CD4-positive, alpha-beta T cell (primary cell): ENCODE measurements around the gene LYPD3. TPM values are rescaled to one million over a fixed set of nuclear protein-coding genes. Genes with fewer than 3 reads are reported as not detected.
A peak's percentile ranks its signal among the peaks of the same experiment; 100 is the strongest.

ENCODE experiments used
- ATAC-seq: fragments of 200-7000 bp; cut with Tn5 transposase; one replicate; pipeline ENCODE4 v1.10.0; 2022; ENCODE audit warnings: mild to moderate bottlenecking; ENCODE audit not compliant: poor library complexity
- CTCF ChIA-PET: fragments of 350-600 bp; sonication (Branson Sonifier 250); formaldehyde crosslinking; loops from one replicate; lab custom pipeline; 2021; ENCODE audit warnings: antibody characterized with exemption, inconsistent platforms; lab: Charles Lee
- POLR2A ChIA-PET: fragments of 350-600 bp; sonication (Branson Sonifier 250); formaldehyde crosslinking; loops from one replicate; lab custom pipeline; 2021; ENCODE audit warnings: antibody characterized with exemption, inconsistent platforms; lab: Charles Lee
- DNase-seq, 14 experiments: peaks; one replicate each; pipeline ENCODE4 v3.0.0-alpha.2; 2013 to 2020; ENCODE audit warnings: mixed read lengths in 2 of 14
- H3K27ac ChIP-seq, 2 donors: one replicate each; pipeline versions ENCODE4 v1.5.1 to v1.7.0; 2013; ENCODE audit warnings: low read length in 2 of 2, low read depth in 1 of 2, mild to moderate bottlenecking in 1 of 2
- H3K27me3 ChIP-seq, 2 experiments: 1 replicate in 1 of 2; 2 replicates in 1 of 2; pipeline versions ENCODE4 v1.6.1 to v1.7.0; 2013; ENCODE audit warnings: low read length in 2 of 2, control low read depth in 1 of 2, mild to moderate bottlenecking in 1 of 2, moderate library complexity in 1 of 2; ENCODE audit not compliant: insufficient read depth in 2 of 2, control insufficient read depth in 1 of 2
- H3K36me3 ChIP-seq: one replicate; pipeline ENCODE4 v1.6.1; 2013; ENCODE audit warnings: low read length, control low read depth; ENCODE audit not compliant: insufficient read depth
- H3K4me1 ChIP-seq: one replicate; pipeline ENCODE4 v1.6.1; 2013; ENCODE audit warnings: low read length, control low read depth; ENCODE audit not compliant: insufficient read depth
- H3K4me3 ChIP-seq: one replicate; pipeline ENCODE4 v1.5.1; 2013; ENCODE audit warnings: mild to moderate bottlenecking, low read length, moderate library complexity
- H3K9me3 ChIP-seq, 2 experiments: 1 replicate in 1 of 2; 2 replicates in 1 of 2; pipeline versions ENCODE4 v1.6.1 to v1.7.0; 2013; ENCODE audit warnings: low read length in 2 of 2, mild to moderate bottlenecking in 2 of 2, control low read depth in 1 of 2, moderate library complexity in 1 of 2; ENCODE audit not compliant: control insufficient read depth in 1 of 2, insufficient read depth in 1 of 2
- H3K27ac Mint-ChIP-seq: one replicate; pipeline ENCODE4 v1.8.0; 2020; ENCODE audit warnings: mixed read lengths
- H3K27me3 Mint-ChIP-seq: one replicate; pipeline ENCODE4 v1.8.0; 2021; ENCODE audit warnings: mixed read lengths
- H3K36me3 Mint-ChIP-seq: one replicate; pipeline ENCODE4 v1.8.0; 2021; ENCODE audit warnings: low read depth, mixed read lengths
- H3K4me1 Mint-ChIP-seq: one replicate; pipeline ENCODE4 v1.8.0; 2021; ENCODE audit warnings: low read depth, mixed read lengths
- H3K4me3 Mint-ChIP-seq: one replicate; pipeline ENCODE4 v1.8.0; 2020; ENCODE audit warnings: mild to moderate bottlenecking, mixed read lengths
- H3K9me3 Mint-ChIP-seq: one replicate; pipeline ENCODE4 v1.8.0; 2020; ENCODE audit warnings: mixed read lengths
- CTCF ChIP-seq: fragments of 200-600 bp; IDR thresholded peaks from one replicate; pipeline ENCODE4 v1.8.0; 2022; ENCODE audit warnings: antibody characterized with exemption, mild to moderate bottlenecking
- intact Hi-C, 2 experiments: fragments of 100-400 bp; cut with DNase I in 1 of 2; cut with micrococcal nuclease in 1 of 2; formaldehyde crosslinking; loops; one replicate each; pipeline versions ENCODE4 v1.15.1 to v1.9.0; 2023 to 2025; cut with DNase I, micrococcal nuclease
- total RNA-seq, 174 experiments: library from RNA in 2 of 174; stranded (reverse) in 2 of 174; gene quantifications; one replicate each; pipeline ENCODE4 v1.2.3 and lab custom pipeline; 2021 to 2026

Gene LYPD3
- total RNA-seq, 2 experiments from 2014 or later, result 35.6 to 37.3 TPM

- Mint-ChIP-seq H3K27me3 (no peaks in the 10 kb centered on the region), H3K36me3 (peaks cover 54% of the 10 kb centered on the region), H3K27ac (peak overlapping the region; percentile 96), H3K4me1 (peaks cover 32% of the 10 kb centered on the region), H3K4me3 (peak overlapping the region; percentile 78), H3K9me3 (no peaks in the 10 kb centered on the region)
- Histone ChIP-seq H3K36me3 (peaks cover 15% of the 10 kb centered on the region), H3K9me3 (no peaks in the 10 kb centered on the region), H3K4me1 (peaks cover 35% of the 10 kb centered on the region), H3K27me3 (no peaks in the 10 kb centered on the region), H3K4me3 (no peak overlapping the region), H3K27ac (peak overlapping the region; percentile 85 to 88)
- POLR2A ChIA-PET, result interaction anchor here (2.0 to 3.3 kb wide), 4 partner anchors 14 to 89 kb away, joined by 7 to 88 read pairs (median 18); partner anchors contain the start of gene IRGQ
- ATAC-seq, result no peak
- TF ChIP-seq CTCF, result no peak
- intact Hi-C loops, result loop anchor here (2.0 kb wide), 2 partner anchors 13 to 31 kb away; no protein-coding TSS in a partner anchor
- no peak for DNase-seq
- CTCF ChIA-PET, result interaction anchor here (2.4 to 2.8 kb wide), 4 partner anchors 13 to 73 kb away, joined by 10 to 22 read pairs (median 16); no protein-coding TSS in a partner anchor
Observed at GRCh38 chr19:43505941-43506340, 40.5 kb upstream of the LYPD3 start.

DNA sequence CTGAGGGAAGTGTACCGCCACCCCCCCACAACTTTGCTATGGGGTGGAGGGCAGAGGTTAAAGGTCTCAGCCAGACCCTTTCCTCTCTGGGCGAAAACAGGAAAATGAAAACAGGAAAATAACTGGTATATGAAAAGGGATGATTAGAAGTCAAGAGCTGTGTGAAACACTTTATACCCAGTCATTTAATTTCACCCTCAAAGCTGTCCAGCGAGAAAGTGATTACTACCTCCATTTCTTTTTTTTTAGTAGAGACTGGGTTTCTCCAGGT lies 39.7 kb upstream of the LYPD3 start:
- Histone ChIP-seq H3K36me3 (peaks cover 11% of the 10 kb centered on the region), H3K27me3 (no peaks in the 10 kb centered on the region), H3K9me3 (no peaks in the 10 kb centered on the region), H3K4me1 (peaks cover 35% of the 10 kb centered on the region), H3K27ac (peak overlapping the region; percentile 85 to 88), H3K4me3 (no peak overlapping the region)
- ChIA-PET POLR2A (interaction anchor here (1.5 to 3.3 kb wide), 13 partner anchors 11 to 163 kb away, joined by 3 to 88 read pairs (median 12); partner anchors contain the start of genes IRGQ and ZNF575), CTCF (interaction anchor here (1.5 to 2.8 kb wide), 7 partner anchors 14 to 90 kb away, joined by 4 to 22 read pairs (median 10); no protein-coding TSS in a partner anchor)
- no peaks in the 10 kb centered on the region for H3K27me3 Mint-ChIP-seq
- peaks cover 36% of the 10 kb centered on the region for H3K4me1 Mint-ChIP-seq
- no peaks in the 10 kb centered on the region for H3K9me3 Mint-ChIP-seq
- no peak for DNase-seq
- H3K36me3 Mint-ChIP-seq, result peaks cover 49% of the 10 kb centered on the region
- peak overlapping the region; percentile 96 for H3K27ac Mint-ChIP-seq
- H3K4me3 Mint-ChIP-seq, result peak overlapping the region; percentile 63
- no peak for TF ChIP-seq CTCF
- ATAC-seq, result no peak
- intact Hi-C loops, result loop anchor here (2.0 kb wide), 2 partner anchors 14 to 30 kb away; no protein-coding TSS in a partner anchor

DNA sequence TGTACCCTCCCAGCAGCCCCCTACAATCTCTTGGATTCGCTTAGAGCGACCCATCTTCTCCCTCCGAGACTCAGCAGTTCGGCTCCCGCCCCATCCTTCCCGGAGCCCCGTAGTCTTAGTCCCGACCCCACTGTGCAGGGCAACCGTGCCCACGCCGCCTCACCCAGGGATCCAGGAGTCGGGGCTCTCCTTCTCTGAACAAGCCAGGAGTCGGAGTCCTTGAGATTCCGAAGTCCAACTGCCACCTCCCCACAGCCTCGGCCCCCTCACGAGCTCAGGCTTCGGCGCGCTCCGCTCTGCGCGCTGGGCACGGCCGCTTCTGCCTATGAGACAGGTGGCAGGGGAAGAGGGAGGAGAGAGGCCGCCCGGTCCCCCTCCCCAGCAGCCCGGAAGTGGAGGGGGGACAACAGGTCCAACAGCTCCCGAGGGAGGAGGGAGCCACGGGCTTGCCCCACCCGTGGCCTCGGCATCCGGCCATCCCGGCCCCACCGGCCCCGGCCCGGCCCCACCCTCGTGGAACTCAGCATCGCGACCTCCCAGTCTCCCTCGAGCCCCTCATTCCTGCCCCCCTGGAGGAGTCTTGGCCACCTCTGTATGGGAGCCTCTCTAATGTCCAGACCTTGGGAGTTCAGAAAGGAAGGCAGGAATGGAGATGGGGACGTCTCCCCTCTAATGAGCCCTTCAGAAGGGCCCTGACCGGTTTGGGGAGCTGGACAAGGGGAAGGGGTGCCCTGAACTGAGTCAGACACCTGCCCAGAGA lies 39.2 kb upstream of the LYPD3 start, which contains the start of gene PHLDB3:
TSS of gene PHLDB3 (minus strand) at position 321 of the 760 bp plus-strand sequence. CDS start 628 bp downstream, outside the sequence.
- H3K27ac Mint-ChIP-seq, result peak within 1 kb of the TSS; percentile 96
- H3K4me3 Mint-ChIP-seq, result peak within 1 kb of the TSS; percentile 94
- peaks cover 45% of the 10 kb centered on the region for H3K36me3 Mint-ChIP-seq
- ATAC-seq, result peak; percentile 38
- intact Hi-C loops, result loop anchor here (1.0 to 5.0 kb wide), 7 partner anchors 14 to 57 kb away; no protein-coding TSS in a partner anchor
- Histone ChIP-seq H3K27ac (peak within 1 kb of the TSS; percentile 85 to 88), H3K9me3 (no peaks in the 10 kb centered on the region), H3K27me3 (no peaks in the 10 kb centered on the region), H3K4me3 (peak within 1 kb of the TSS; percentile 91), H3K4me1 (peaks cover 35% of the 10 kb centered on the region), H3K36me3 (peaks cover 8% of the 10 kb centered on the region)
- no peak for TF ChIP-seq CTCF
- no peaks in the 10 kb centered on the region for H3K9me3 Mint-ChIP-seq
- CTCF ChIA-PET, result interaction anchor here (0.8 to 2.8 kb wide), 11 partner anchors 15 to 90 kb away, joined by 3 to 22 read pairs (median 6); no protein-coding TSS in a partner anchor
- POLR2A ChIA-PET, result interaction anchor here (0.6 to 3.3 kb wide), 20 partner anchors 11 to 164 kb away, joined by 3 to 88 read pairs (median 7); partner anchors contain the start of genes IRGQ and ZNF575
- no peaks in the 10 kb centered on the region for H3K27me3 Mint-ChIP-seq
- peaks cover 36% of the 10 kb centered on the region for H3K4me1 Mint-ChIP-seq
- DNase-seq, result peak in 12 of 14 experiments; percentile 31 to 73 (median 52)
